ENCODE results near the gene TATDN2. TPM values are rescaled to one million over a fixed set of nuclear protein-coding genes. Genes with fewer than 3 reads are reported as not detected.

Gene TATDN2
- total and polyA plus RNA-seq, 2 experiments from 2014 or later, result 4.8 to 19.1 TPM

DNA sequence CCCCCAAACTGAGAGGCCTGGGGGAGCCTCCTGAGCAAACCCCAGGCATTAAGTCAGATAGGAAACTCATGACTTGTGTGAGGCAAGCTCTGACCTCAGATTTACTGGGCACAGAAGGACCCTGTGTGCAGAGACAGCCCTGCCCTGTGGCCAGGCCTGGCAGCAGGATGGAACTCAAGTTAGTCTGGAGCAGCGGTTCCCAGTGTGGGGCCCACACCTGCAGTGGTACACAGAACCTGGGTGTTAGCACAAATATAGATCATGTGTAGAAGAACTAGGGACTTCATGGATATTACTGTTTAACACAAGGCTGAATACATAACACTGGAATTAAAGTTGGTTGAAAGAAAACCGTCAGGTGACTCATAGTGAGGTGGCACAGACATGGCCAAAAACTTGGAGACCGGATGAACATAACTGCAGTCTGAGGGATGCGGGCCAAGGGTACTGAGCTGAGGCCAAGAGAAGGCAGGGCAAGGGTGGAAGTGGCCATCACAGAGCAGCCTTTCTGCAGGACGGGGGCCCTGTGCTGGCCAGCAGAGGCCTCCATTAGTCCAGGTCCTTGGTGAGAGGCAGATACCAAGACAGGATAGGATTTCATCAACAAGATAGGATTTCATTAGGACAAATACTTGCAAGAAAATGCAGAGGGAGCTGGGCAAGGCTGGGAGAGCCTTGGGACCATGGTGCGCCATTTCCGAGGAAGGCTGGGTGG, 42.7 kb upstream of the TATDN2 start:
- H3F3A ChIP-seq (replicated peaks; ENCODE audit: low read depth), result no peaks in the 10 kb centered on the region
- H4K20me1 ChIP-seq (replicated peaks; ENCODE audit: insufficient read depth), result no peaks in the 10 kb centered on the region
- H3K27ac ChIP-seq (ENCODE audit: low read depth), result no peak overlapping the region
- DNase-seq (ENCODE audit: low spot score) (no peak), ATAC-seq (no peak)
- Mint-ChIP-seq H3K27me3 (ENCODE audit: insufficient read depth, low read depth, poor library complexity) (peaks cover 5% of the 10 kb centered on the region), H3K4me3 (no peak overlapping the region), H3K9me3 (no peaks in the 10 kb centered on the region), H3K27ac (no peak overlapping the region), H3K4me1 (no peaks in the 10 kb centered on the region), H3K36me3 (ENCODE audit: low read depth) (no peaks in the 10 kb centered on the region; the same call in 2 of the 3 replicates)
- H3K4me3 ChIP-seq, result no peak overlapping the region
- no peaks in the 10 kb centered on the region for H3K9me2 ChIP-seq (ENCODE audit: insufficient read depth)
- TF ChIP-seq NANOG (IDR thresholded peaks at IDR 0.05; ENCODE audit: borderline replicate concordance) (no peak), ZNF114 (CRISPR knock-in tag; IDR thresholded peaks at IDR 0.05) (no peak), JUNB (IDR thresholded peaks at IDR 0.05; ENCODE audit: unreplicated experiment) (no peak), STAT1 (IDR thresholded peaks at IDR 0.05; ENCODE audit: unreplicated experiment) (no peak), EZH2phosphoT487 (IDR thresholded peaks at IDR 0.05; ENCODE audit: unreplicated experiment) (no peak), CREB1 (CRISPR knock-in tag; IDR thresholded peaks at IDR 0.05; ENCODE audit: low read depth) (no peak), POLR2AphosphoS5 (IDR thresholded peaks at IDR 0.05; ENCODE audit: low read depth) (no peak)
- TF ChIP-seq, protein P1, sequence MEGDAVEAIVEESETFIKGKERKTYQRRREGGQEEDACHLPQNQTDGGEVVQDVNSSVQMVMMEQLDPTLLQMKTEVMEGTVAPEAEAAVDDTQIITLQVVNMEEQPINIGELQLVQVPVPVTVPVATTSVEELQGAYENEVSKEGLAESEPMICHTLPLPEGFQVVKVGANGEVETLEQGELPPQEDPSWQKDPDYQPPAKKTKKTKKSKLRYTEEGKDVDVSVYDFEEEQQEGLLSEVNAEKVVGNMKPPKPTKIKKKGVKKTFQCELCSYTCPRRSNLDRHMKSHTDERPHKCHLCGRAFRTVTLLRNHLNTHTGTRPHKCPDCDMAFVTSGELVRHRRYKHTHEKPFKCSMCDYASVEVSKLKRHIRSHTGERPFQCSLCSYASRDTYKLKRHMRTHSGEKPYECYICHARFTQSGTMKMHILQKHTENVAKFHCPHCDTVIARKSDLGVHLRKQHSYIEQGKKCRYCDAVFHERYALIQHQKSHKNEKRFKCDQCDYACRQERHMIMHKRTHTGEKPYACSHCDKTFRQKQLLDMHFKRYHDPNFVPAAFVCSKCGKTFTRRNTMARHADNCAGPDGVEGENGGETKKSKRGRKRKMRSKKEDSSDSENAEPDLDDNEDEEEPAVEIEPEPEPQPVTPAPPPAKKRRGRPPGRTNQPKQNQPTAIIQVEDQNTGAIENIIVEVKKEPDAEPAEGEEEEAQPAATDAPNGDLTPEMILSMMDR (conservative IDR thresholded peaks at IDR 0.05; ENCODE audit: low read depth in 2 of 2), result no peak
- TF ChIP-seq, protein P2, sequence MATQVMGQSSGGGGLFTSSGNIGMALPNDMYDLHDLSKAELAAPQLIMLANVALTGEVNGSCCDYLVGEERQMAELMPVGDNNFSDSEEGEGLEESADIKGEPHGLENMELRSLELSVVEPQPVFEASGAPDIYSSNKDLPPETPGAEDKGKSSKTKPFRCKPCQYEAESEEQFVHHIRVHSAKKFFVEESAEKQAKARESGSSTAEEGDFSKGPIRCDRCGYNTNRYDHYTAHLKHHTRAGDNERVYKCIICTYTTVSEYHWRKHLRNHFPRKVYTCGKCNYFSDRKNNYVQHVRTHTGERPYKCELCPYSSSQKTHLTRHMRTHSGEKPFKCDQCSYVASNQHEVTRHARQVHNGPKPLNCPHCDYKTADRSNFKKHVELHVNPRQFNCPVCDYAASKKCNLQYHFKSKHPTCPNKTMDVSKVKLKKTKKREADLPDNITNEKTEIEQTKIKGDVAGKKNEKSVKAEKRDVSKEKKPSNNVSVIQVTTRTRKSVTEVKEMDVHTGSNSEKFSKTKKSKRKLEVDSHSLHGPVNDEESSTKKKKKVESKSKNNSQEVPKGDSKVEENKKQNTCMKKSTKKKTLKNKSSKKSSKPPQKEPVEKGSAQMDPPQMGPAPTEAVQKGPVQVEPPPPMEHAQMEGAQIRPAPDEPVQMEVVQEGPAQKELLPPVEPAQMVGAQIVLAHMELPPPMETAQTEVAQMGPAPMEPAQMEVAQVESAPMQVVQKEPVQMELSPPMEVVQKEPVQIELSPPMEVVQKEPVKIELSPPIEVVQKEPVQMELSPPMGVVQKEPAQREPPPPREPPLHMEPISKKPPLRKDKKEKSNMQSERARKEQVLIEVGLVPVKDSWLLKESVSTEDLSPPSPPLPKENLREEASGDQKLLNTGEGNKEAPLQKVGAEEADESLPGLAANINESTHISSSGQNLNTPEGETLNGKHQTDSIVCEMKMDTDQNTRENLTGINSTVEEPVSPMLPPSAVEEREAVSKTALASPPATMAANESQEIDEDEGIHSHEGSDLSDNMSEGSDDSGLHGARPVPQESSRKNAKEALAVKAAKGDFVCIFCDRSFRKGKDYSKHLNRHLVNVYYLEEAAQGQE (IDR thresholded peaks at IDR 0.05; ENCODE audit: unreplicated experiment), result no peak
- TF ChIP-seq, protein P3, sequence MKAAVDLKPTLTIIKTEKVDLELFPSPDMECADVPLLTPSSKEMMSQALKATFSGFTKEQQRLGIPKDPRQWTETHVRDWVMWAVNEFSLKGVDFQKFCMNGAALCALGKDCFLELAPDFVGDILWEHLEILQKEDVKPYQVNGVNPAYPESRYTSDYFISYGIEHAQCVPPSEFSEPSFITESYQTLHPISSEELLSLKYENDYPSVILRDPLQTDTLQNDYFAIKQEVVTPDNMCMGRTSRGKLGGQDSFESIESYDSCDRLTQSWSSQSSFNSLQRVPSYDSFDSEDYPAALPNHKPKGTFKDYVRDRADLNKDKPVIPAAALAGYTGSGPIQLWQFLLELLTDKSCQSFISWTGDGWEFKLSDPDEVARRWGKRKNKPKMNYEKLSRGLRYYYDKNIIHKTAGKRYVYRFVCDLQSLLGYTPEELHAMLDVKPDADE (IDR thresholded peaks at IDR 0.05), result no peak
- TF ChIP-seq, protein P4, sequence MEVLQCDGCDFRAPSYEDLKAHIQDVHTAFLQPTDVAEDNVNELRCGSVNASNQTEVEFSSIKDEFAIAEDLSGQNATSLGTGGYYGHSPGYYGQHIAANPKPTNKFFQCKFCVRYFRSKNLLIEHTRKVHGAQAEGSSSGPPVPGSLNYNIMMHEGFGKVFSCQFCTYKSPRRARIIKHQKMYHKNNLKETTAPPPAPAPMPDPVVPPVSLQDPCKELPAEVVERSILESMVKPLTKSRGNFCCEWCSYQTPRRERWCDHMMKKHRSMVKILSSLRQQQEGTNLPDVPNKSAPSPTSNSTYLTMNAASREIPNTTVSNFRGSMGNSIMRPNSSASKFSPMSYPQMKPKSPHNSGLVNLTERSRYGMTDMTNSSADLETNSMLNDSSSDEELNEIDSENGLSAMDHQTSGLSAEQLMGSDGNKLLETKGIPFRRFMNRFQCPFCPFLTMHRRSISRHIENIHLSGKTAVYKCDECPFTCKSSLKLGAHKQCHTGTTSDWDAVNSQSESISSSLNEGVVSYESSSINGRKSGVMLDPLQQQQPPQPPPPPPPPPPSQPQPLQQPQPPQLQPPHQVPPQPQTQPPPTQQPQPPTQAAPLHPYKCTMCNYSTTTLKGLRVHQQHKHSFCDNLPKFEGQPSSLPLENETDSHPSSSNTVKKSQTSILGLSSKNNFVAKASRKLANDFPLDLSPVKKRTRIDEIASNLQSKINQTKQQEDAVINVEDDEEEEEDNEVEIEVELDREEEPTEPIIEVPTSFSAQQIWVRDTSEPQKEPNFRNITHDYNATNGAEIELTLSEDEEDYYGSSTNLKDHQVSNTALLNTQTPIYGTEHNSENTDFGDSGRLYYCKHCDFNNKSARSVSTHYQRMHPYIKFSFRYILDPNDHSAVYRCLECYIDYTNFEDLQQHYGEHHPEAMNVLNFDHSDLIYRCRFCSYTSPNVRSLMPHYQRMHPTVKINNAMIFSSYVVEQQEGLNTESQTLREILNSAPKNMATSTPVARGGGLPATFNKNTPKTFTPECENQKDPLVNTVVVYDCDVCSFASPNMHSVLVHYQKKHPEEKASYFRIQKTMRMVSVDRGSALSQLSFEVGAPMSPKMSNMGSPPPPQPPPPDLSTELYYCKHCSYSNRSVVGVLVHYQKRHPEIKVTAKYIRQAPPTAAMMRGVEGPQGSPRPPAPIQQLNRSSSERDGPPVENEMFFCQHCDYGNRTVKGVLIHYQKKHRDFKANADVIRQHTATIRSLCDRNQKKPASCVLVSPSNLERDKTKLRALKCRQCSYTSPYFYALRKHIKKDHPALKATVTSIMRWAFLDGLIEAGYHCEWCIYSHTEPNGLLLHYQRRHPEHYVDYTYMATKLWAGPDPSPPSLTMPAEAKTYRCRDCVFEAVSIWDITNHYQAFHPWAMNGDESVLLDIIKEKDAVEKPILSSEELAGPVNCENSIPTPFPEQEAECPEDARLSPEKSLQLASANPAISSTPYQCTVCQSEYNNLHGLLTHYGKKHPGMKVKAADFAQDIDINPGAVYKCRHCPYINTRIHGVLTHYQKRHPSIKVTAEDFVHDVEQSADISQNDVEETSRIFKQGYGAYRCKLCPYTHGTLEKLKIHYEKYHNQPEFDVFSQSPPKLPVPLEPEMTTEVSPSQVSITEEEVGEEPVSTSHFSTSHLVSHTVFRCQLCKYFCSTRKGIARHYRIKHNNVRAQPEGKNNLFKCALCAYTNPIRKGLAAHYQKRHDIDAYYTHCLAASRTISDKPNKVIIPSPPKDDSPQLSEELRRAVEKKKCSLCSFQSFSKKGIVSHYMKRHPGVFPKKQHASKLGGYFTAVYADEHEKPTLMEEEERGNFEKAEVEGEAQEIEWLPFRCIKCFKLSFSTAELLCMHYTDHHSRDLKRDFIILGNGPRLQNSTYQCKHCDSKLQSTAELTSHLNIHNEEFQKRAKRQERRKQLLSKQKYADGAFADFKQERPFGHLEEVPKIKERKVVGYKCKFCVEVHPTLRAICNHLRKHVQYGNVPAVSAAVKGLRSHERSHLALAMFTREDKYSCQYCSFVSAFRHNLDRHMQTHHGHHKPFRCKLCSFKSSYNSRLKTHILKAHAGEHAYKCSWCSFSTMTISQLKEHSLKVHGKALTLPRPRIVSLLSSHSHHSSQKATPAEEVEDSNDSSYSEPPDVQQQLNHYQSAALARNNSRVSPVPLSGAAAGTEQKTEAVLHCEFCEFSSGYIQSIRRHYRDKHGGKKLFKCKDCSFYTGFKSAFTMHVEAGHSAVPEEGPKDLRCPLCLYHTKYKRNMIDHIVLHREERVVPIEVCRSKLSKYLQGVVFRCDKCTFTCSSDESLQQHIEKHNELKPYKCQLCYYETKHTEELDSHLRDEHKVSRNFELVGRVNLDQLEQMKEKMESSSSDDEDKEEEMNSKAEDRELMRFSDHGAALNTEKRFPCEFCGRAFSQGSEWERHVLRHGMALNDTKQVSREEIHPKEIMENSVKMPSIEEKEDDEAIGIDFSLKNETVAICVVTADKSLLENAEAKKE (CRISPR knock-in tag; IDR thresholded peaks at IDR 0.05), result no peak
- no peaks in the 10 kb centered on the region for H3K27me3 ChIP-seq (ENCODE audit: insufficient read depth)
- H3K4me2 ChIP-seq, result no peak overlapping the region
- no peak overlapping the region for H2AFZ ChIP-seq
- H3K79me2 ChIP-seq (replicated peaks; ENCODE audit: insufficient read depth), result no peaks in the 10 kb centered on the region
- no peaks in the 10 kb centered on the region for H3K4me1 ChIP-seq (ENCODE audit: insufficient read depth)
- H3K36me3 ChIP-seq (ENCODE audit: insufficient read depth), result no peaks in the 10 kb centered on the region

Data from GM23338 (cell line).